Colon (tissue), 2 donors: ENCODE results near the gene DHX32.

Experiments
- FAIRE-seq: peaks from 2 replicates; lab custom pipeline; 2012; peaks lifted over from hg19 to GRCh38; lab: Jason Lieb, UNC
- donor health status: control.
- donor health status: control.

DHX32 gene

GRCh38 chr10:125849448-125849847, 31.6 kb downstream of the DHX32 start:
- no peak for FAIRE-seq

GRCh38 chr10:125848857-125849256, 32.2 kb downstream of the DHX32 start:
- no peak for FAIRE-seq

GRCh38 chr10:125848371-125848770, 32.7 kb downstream of the DHX32 start:
- FAIRE-seq: no peak

- no peak for FAIRE-seq
Observed at GRCh38 chr10:125846894-125847293, 34.2 kb downstream of the DHX32 start.

- FAIRE-seq: no peak
Observed at GRCh38 chr10:125845617-125846016, 35.5 kb downstream of the DHX32 start.

- no peak for FAIRE-seq
Observed at GRCh38 chr10:125844751-125845221, 36.3 kb downstream of the DHX32 start.

- no peak for FAIRE-seq
Observed at GRCh38 chr10:125843603-125844329, 37.3 kb downstream of the DHX32 start.

- no peak for FAIRE-seq
Observed at GRCh38 chr10:125840955-125841354, 40.1 kb downstream of the DHX32 start.

- no peak for FAIRE-seq
Observed at GRCh38 chr10:125840406-125840805, 40.7 kb downstream of the DHX32 start.

- no peak for FAIRE-seq
Observed at GRCh38 chr10:125838802-125839575, 42.1 kb downstream of the DHX32 start.

GRCh38 chr10:125836746-125837145, 44.3 kb downstream of the DHX32 start:
- no peak for FAIRE-seq

- no peak for FAIRE-seq
Observed at GRCh38 chr10:125828311-125828710, 52.8 kb downstream of the DHX32 start.

GRCh38 chr10:125827133-125827532, 54.0 kb downstream of the DHX32 start:
- no peak for FAIRE-seq

- FAIRE-seq: no peak
Observed at GRCh38 chr10:125824736-125825135, 56.4 kb downstream of the DHX32 start.

- FAIRE-seq: no peak
Observed at GRCh38 chr10:125823663-125824251, 57.3 kb downstream of the DHX32 start.

GRCh38 chr10:125822878-125823662, 58.0 kb downstream of the DHX32 start, which contains the start of the genes BCCIP and UROS:
Gene BCCIP (plus strand): TSS chr10:125823546. CDS start chr10:125823558, 12 bp downstream.
Gene UROS (minus strand): TSS chr10:125823258. CDS start chr10:125816499, 6,759 bp downstream.
- FAIRE-seq: no peak

GRCh38 chr10:125820701-125821100, 60.4 kb downstream of the DHX32 start:
- no peak for FAIRE-seq

- no peak for FAIRE-seq
Observed at GRCh38 chr10:125817337-125817946, 63.6 kb downstream of the DHX32 start.

GRCh38 chr10:125816548-125816947, 64.5 kb downstream of the DHX32 start:
- no peak for FAIRE-seq

- no peak for FAIRE-seq
Observed at GRCh38 chr10:125815764-125816163, 65.3 kb downstream of the DHX32 start.

- no peak for FAIRE-seq
Observed at GRCh38 chr10:125812128-125812750, 68.9 kb downstream of the DHX32 start.
